Cardiac fibroblast (primary cell): Measurements from ENCODE around the gene KCTD11.

Experiments used
- DNase-seq, 2 donors: peaks; one replicate each; pipeline versions ENCODE4 v3.0.0 to v3.0.0-alpha.2; 2010; ENCODE audit warnings: low read depth in 2 of 2
- H3K4me3 ChIP-seq, 2 donors: replicated peaks in 1 of 2; 1 replicate in 1 of 2; 2 replicates in 1 of 2; pipeline ENCODE4 v1.5.1; 2011; ENCODE audit warnings: low read depth in 2 of 2, low read length in 2 of 2, mild to moderate bottlenecking in 2 of 2, moderate library complexity in 1 of 2
- CTCF ChIP-seq: IDR thresholded peaks from one replicate; pipeline ENCODE4 v1.5.1; 2011; ENCODE audit warnings: low read depth, mild to moderate bottlenecking, low read length, inconsistent platforms

Gene KCTD11

GRCh38 chr17:7388856-7389255 lies 36.9 kb downstream of the KCTD11 start:
- no peak for TF ChIP-seq CTCF
- H3K4me3 ChIP-seq: no peak overlapping the region
- no peak for DNase-seq

- no peak for DNase-seq
- no peak overlapping the region for H3K4me3 ChIP-seq
- no peak for TF ChIP-seq CTCF
Observed at GRCh38 chr17:7389924-7390910, 38.3 kb downstream of the KCTD11 start.

GRCh38 chr17:7391307-7391706 lies 39.3 kb downstream of the KCTD11 start:
- no peak for DNase-seq
- no peak overlapping the region for H3K4me3 ChIP-seq

GRCh38 chr17:7392696-7393612 lies 41.0 kb downstream of the KCTD11 start:
- no peak for DNase-seq
- no peak for TF ChIP-seq CTCF

More at GRCh38 chr17:7391307-7391706, 39.3 kb downstream of the KCTD11 start:
- no peak for TF ChIP-seq CTCF

GRCh38 chr17:7393613-7394451 lies 41.9 kb downstream of the KCTD11 start:
- H3K4me3 ChIP-seq: peak overlapping the region; percentile 91 to 94
- peak; percentile 18 for TF ChIP-seq CTCF
- no peak for DNase-seq

More at GRCh38 chr17:7392696-7393612, 41.0 kb downstream of the KCTD11 start:
- H3K4me3 ChIP-seq: peak overlapping the region; percentile 91 to 94
